Measurements from ENCODE around the gene RETNLB.

RETNLB gene

GRCh38 chr3:108719178-108719806 is 37.9 kb downstream of the RETNLB start:
- Histone ChIP-seq H3K36me3 (no peaks in the 10 kb centered on the region), H3K9me3 (no peaks in the 10 kb centered on the region), H3K4me3 (ENCODE audit: low read depth in 1 of 2, low read length in 1 of 2) (no peak overlapping the region), H3K4me1 (ENCODE audit: control insufficient read depth in 1 of 2, insufficient read depth in 1 of 2, low read depth in 1 of 2, low read length in 1 of 2) (no peaks in the 10 kb centered on the region), H3K27ac (no peak overlapping the region), H3K27me3 (no peaks in the 10 kb centered on the region)
- TF ChIP-seq CTCF (IDR thresholded peaks at IDR 0.05) = no peak

DNA sequence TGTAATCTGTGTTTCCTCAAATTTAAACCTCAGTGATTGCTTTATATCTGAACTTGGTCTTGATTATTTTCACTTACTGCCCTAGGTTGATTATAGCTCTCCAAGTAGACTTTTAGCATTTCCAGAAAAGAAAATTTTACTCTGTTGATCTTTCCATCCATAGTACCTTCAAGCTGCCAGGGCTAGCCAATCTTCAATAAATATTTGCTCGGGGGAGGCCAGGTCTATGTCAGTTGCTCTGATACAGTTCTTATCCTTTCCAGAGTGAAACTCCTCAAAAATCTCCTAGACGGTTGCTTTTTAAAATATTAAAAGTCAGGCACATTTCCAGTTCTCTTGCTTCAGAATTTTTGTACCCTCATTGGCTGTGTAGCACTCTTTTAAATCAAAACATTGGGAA is 38.8 kb downstream of the RETNLB start:
- H3K27ac ChIP-seq = no peak overlapping the region
- no peaks in the 10 kb centered on the region for H3K4me1 ChIP-seq (ENCODE audit: control insufficient read depth in 1 of 2, insufficient read depth in 1 of 2, low read depth in 1 of 2, low read length in 1 of 2)
- H3K27me3 ChIP-seq = no peaks in the 10 kb centered on the region
- no peak overlapping the region for H3K4me3 ChIP-seq (ENCODE audit: low read depth in 1 of 2, low read length in 1 of 2)
- no peaks in the 10 kb centered on the region for H3K9me3 ChIP-seq
- no peak for TF ChIP-seq CTCF (IDR thresholded peaks at IDR 0.05)
- H3K36me3 ChIP-seq = no peaks in the 10 kb centered on the region

DNA sequence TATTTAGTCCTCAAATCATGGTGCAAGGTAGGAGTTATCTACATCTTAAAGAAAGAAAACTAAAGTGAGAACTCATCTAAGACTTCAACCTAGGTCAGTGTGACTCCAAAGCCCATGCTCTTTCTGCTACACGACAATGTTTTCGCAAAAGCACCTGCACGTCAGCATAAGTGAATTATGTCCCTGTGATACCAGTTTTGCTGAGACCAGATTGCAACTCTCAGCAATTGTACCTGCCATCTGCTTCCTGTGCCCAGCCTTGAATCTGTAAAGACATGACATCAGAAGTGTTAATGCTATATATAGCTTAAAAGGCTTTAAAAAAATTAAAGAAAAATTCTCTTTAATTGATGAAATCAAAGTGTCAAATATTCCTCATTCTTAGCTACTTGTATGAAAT is 43.4 kb downstream of the RETNLB start:
- H3K4me3 ChIP-seq (ENCODE audit: low read depth in 1 of 2, low read length in 1 of 2) = no peak overlapping the region
- no peaks in the 10 kb centered on the region for H3K4me1 ChIP-seq (ENCODE audit: control insufficient read depth in 1 of 2, insufficient read depth in 1 of 2, low read depth in 1 of 2, low read length in 1 of 2)
- H3K36me3 ChIP-seq = no peaks in the 10 kb centered on the region
- H3K27ac ChIP-seq = no peak overlapping the region
- H3K27me3 ChIP-seq = no peaks in the 10 kb centered on the region
- no peak for TF ChIP-seq CTCF (IDR thresholded peaks at IDR 0.05)
- no peaks in the 10 kb centered on the region for H3K9me3 ChIP-seq

DNA sequence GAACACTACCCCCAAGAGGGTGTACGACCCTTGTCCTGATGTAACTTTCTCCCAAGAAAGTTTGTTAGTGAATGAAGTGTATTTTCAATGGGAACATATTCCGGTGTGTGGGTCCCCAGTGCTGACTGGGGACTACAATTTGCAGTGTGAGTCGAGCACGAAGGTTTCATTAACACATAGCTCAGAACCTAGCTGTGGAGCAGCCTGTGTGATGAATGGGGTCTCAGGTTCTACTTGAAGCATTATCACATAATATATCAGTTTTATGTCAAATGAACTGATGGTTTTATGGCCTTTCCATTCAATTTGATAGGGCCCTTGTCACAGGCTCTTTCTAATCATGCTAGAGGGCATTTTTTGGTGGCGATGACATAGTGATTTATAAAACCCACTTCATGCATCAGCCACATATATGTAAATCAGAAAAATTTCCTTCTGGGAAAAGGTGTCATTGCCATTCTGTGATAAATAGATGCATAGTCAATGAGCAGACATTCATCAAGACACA is 44.1 kb downstream of the RETNLB start:
- no peaks in the 10 kb centered on the region for H3K36me3 ChIP-seq
- no peak overlapping the region for H3K4me3 ChIP-seq (ENCODE audit: low read depth in 1 of 2, low read length in 1 of 2)
- no peaks in the 10 kb centered on the region for H3K4me1 ChIP-seq (ENCODE audit: control insufficient read depth in 1 of 2, insufficient read depth in 1 of 2, low read depth in 1 of 2, low read length in 1 of 2)
- H3K9me3 ChIP-seq = no peaks in the 10 kb centered on the region
- no peaks in the 10 kb centered on the region for H3K27me3 ChIP-seq
- no peak for TF ChIP-seq CTCF (IDR thresholded peaks at IDR 0.05)
- no peak overlapping the region for H3K27ac ChIP-seq

Data from neutrophil (primary cell).